Effector memory CD8-positive, alpha-beta T cell (primary cell): ENCODE data around the gene THSD4.

ENCODE experiments used
- ATAC-seq: fragments of 150-1000 bp; cut with Tn5 transposase; replicated peaks from 2 replicates; pipeline ENCODE4 v1.10.0; 2021; ENCODE audit warnings: mild to moderate bottlenecking, moderate library complexity
- DNase-seq, 3 experiments: peaks; one replicate each; pipeline ENCODE4 v3.0.0; 2021
- H3K27ac Mint-ChIP-seq, 2 donors: one replicate each; pipeline ENCODE4 v1.8.0; 2022; ENCODE audit warnings: mild to moderate bottlenecking in 2 of 2, mixed read lengths in 2 of 2, moderate library complexity in 2 of 2
- H3K27me3 Mint-ChIP-seq, 2 donors: one replicate each; pipeline ENCODE4 v1.8.0; 2022; ENCODE audit warnings: mixed read lengths in 2 of 2
- H3K36me3 Mint-ChIP-seq: one replicate; pipeline ENCODE4 v1.8.0; 2022; ENCODE audit warnings: mild to moderate bottlenecking, moderate library complexity, mixed read lengths; ENCODE audit not compliant: insufficient read depth
- H3K4me1 Mint-ChIP-seq, 2 donors: one replicate each; pipeline ENCODE4 v1.8.0; 2022; ENCODE audit warnings: low read depth in 2 of 2, mixed read lengths in 2 of 2
- H3K4me3 Mint-ChIP-seq, 2 donors: one replicate each; pipeline ENCODE4 v1.8.0; 2022; ENCODE audit warnings: mild to moderate bottlenecking in 2 of 2, mixed read lengths in 2 of 2, moderate library complexity in 2 of 2
- H3K9me3 Mint-ChIP-seq, 2 donors: one replicate each; pipeline ENCODE4 v1.8.0; 2022; ENCODE audit warnings: mixed read lengths in 2 of 2

Gene THSD4

DNA sequence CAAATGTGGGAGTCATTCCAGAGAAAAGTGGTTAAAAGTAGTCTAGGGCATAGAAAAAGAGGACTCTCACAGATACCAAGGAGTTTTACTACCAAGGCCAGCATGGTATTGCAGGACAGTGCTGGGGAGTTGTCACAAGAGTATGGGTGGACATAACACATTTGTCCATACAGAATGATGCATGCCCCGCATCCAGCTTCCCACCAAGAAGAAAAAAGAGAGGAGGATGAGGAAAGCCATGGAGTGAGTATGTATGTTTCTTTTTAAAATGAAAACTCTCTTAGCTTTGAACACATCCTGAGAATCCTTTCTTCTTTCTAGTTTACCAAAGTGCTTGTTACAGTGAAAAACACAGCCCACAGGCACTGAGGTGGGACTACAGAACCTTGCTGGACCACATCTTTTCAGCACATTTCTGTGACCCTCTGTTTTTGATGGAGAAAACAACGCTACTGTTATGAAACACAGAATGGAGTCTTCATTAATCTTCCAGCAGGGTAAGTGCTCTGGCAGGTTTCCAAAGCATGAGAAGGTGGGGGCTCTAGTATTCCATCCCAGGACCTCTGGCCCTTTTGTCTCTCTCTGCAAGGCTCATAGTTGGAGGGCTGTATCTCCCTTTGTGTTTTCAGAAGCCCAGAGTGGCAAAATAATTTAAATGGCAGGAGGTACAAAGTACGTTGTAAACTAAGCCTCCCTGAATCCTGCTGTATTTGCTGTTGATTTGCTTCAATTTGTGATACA lies 707.8 kb downstream of the THSD4 start:
- DNase-seq (no peak), ATAC-seq (no peak)
- no peak overlapping the region for H3K27ac Mint-ChIP-seq
- H3K27me3 Mint-ChIP-seq: no peaks in the 10 kb centered on the region
- H3K9me3 Mint-ChIP-seq: peaks cover 6 to 7% of the 10 kb centered on the region in 2 donors
- no peak overlapping the region for H3K4me3 Mint-ChIP-seq
- H3K36me3 Mint-ChIP-seq: peaks cover 26% of the 10 kb centered on the region
- H3K4me1 Mint-ChIP-seq: no peaks in the 10 kb centered on the region

DNA sequence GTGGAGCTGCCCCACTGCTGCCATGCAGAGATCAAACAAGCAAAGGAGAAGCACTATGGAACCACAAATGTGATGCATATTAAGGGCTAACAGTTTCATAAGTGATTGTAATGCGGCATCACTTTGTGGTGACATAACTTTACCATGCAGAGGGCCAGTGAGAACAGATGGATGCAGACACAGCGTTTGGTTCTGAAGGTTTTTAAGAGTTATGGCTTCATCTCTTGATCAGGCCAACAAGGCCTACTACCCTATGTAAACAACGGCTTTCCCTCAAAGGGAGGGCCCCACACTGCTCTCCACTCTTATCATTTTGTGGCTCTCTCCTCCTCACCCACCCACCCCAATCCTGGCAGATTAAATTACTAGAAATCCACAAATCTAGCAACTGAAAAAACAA lies 708.5 kb downstream of the THSD4 start:
- Mint-ChIP-seq H3K4me1 (no peaks in the 10 kb centered on the region), H3K9me3 (peaks cover 0 to 7% of the 10 kb centered on the region in 2 donors), H3K27ac (no peak overlapping the region), H3K36me3 (peaks cover 30% of the 10 kb centered on the region), H3K4me3 (no peak overlapping the region), H3K27me3 (no peaks in the 10 kb centered on the region)
- DNase-seq (no peak), ATAC-seq (no peak)

DNA sequence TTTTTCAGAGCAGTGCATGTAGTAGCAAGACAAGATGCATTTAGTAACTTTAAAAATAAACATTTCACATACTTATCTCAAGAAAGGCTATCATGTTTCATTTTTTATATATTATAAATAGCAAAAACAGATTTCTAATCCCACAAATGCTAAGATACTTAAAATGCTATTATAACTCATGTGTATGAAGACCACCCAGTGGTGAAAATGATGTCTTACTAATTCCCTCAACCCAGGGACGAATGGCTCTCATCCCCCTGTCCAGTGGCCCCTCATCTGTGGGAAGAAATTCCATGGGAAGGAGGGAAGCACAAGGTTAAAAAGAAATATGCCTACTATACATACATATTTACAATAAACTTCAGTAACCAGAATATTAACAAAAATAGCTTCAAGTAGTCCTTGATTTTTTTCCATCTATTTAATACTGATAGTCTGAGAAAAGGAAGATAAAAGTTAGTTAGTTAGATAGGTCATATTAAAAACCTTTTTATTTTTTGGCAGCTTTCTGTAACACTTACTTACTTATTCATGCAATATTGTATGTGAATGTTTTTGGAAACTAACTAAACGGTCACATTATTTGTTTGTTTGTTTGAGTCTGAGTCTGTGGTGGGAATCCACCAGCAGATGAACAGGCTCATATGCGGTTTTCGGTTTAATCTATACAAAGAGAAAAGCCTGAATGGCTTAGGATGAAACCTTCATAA lies 709.9 kb downstream of the THSD4 start:
- Mint-ChIP-seq H3K27ac (no peak overlapping the region), H3K36me3 (peaks cover 35% of the 10 kb centered on the region), H3K27me3 (no peaks in the 10 kb centered on the region), H3K9me3 (peaks cover 0 to 5% of the 10 kb centered on the region in 2 donors), H3K4me3 (no peak overlapping the region), H3K4me1 (no peaks in the 10 kb centered on the region)
- DNase-seq: no peak
- ATAC-seq: no peak

GRCh38 chr15:71826196-71826595 lies 710.9 kb downstream of the THSD4 start:
- Mint-ChIP-seq H3K4me3 (no peak overlapping the region), H3K27me3 (no peaks in the 10 kb centered on the region), H3K4me1 (no peaks in the 10 kb centered on the region), H3K9me3 (peaks cover 0 to 3% of the 10 kb centered on the region in 2 donors), H3K36me3 (peaks cover 35% of the 10 kb centered on the region), H3K27ac (no peak overlapping the region)
- no peak for DNase-seq
- ATAC-seq: no peak

- no peaks in the 10 kb centered on the region for H3K4me1 Mint-ChIP-seq
- no peak overlapping the region for H3K27ac Mint-ChIP-seq
- DNase-seq (no peak), ATAC-seq (no peak)
- no peak overlapping the region for H3K4me3 Mint-ChIP-seq
- no peaks in the 10 kb centered on the region for H3K9me3 Mint-ChIP-seq
- no peaks in the 10 kb centered on the region for H3K27me3 Mint-ChIP-seq
- H3K36me3 Mint-ChIP-seq: peaks cover 27% of the 10 kb centered on the region
Observed at GRCh38 chr15:71830981-71831380, 715.7 kb downstream of the THSD4 start.
